22Rv1 (cell line): Measurements from ENCODE around the gene IMP3.

ENCODE experiments used
- CTCF ChIP-seq: fragments of 450-650 bp; IDR thresholded peaks from 2 replicates; pipeline ENCODE4 v1.5.1; 2017; ENCODE audit warnings: mild to moderate bottlenecking
- ZFX ChIP-seq: fragments of 450-650 bp; IDR thresholded peaks from 2 replicates; pipeline ENCODE4 v1.6.1; 2017; ENCODE audit warnings: antibody characterized with exemption, borderline replicate concordance

- TF ChIP-seq CTCF (no peak), ZFX (no peak)
Measured at GRCh38 chr15:75661756-75662140, 21.7 kb upstream of the IMP3 start.
